ENCODE measurements around the gene FAAP20. TPM values are rescaled to one million over a fixed set of nuclear protein-coding genes. Genes with fewer than 3 reads are reported as not detected.

Gene FAAP20
- total and polyA plus RNA-seq, 2 donors (not counting 3 experiments of a cell fraction or from before 2014, with no cell fraction given): 31.5 to 62.6 TPM

GRCh38 chr1:2228157-2228594 lies 33.6 kb upstream of the FAAP20 start, which contains the start of gene SKI:
Gene SKI, plus strand, starts transcription at chr1:2228319. Its CDS starts 448 bp downstream, at chr1:2228767.
- Histone ChIP-seq H3K4me1 (ENCODE audit: control insufficient read depth, extremely low read depth, insufficient read depth, low read length) (peaks cover 26% of the 10 kb centered on the region), H3K27me3 (ENCODE audit: control insufficient read depth in 2 of 2, insufficient read depth in 2 of 2, low read length in 2 of 2) (no peaks in the 10 kb centered on the region), H3K9ac (replicated peaks; ENCODE audit: extremely low read depth, insufficient read depth, low read length) (peak within 1 kb of the TSS; percentile 99), H3K4me2 (ENCODE audit: insufficient read depth, low read length) (peak within 1 kb of the TSS; percentile 66), H3K36me3 (ENCODE audit: control insufficient read depth in 2 of 2, extremely low read depth in 1 of 2, insufficient read depth in 2 of 2, low read length in 2 of 2) (no peaks in the 10 kb centered on the region), H3K9me3 (replicated peaks; ENCODE audit: control insufficient read depth, insufficient read depth, low read length) (no peaks in the 10 kb centered on the region), H3K27ac (ENCODE audit: insufficient read depth, low read depth, low read length) (peak within 1 kb of the TSS; percentile 98), H3K4me3 (replicated peaks in 1 of 3; ENCODE audit: insufficient read depth in 1 of 3, low read depth in 1 of 3, low read length in 3 of 3) (peak within 1 kb of the TSS; percentile 64 to 95 (median 66)), H3K79me2 (ENCODE audit: control insufficient read depth, insufficient read depth, low read length) (peaks cover 48% of the 10 kb centered on the region), H4K20me1 (replicated peaks; ENCODE audit: control insufficient read depth, extremely low read depth, insufficient read depth, low read length) (no peaks in the 10 kb centered on the region), H3K9me1 (replicated peaks; ENCODE audit: control insufficient read depth, extremely low read depth, insufficient read depth, low read length) (no peaks in the 10 kb centered on the region), H2AFZ (ENCODE audit: low read depth, low read length) (peak within 1 kb of the TSS; percentile 59)
- FAIRE-seq (no peak), DNase-seq (ENCODE audit: low read depth, low spot score) (no peak)
- intact Hi-C loops (cut with micrococcal nuclease) (no loop called here), dilution Hi-C loops (cut with MboI; ENCODE audit: extremely low pct_ligation_motif_present, low sequenced_read_pairs) (no loop called here)
- no TSS peak for BruUV-seq (replicated peaks)
- CTCF ChIA-PET: interaction anchor here (1.0 to 3.4 kb wide), 7 partner anchors 21 to 154 kb away, joined by 3 to 34 read pairs (median 9); partner anchors contain the start of gene FAAP20
- POLR2A ChIA-PET: interaction anchor here (1.0 to 1.5 kb wide), 3 partner anchors 16 to 84 kb away, joined by 3 to 12 read pairs (median 5); no protein-coding TSS in a partner anchor
- TF ChIP-seq EZH2 (IDR thresholded peaks at IDR 0.05; ENCODE audit: borderline replicate concordance, low read depth, low read length, severe bottlenecking) (no peak), FOS (IDR thresholded peaks at IDR 0.05; ENCODE audit: borderline replicate concordance, insufficient read depth, low read length) (no peak), JUN (IDR thresholded peaks at IDR 0.05; ENCODE audit: borderline replicate concordance, insufficient read depth, insufficient read length, low read depth) (no peak), MAX (IDR thresholded peaks at IDR 0.05; ENCODE audit: insufficient read depth, insufficient read length) (no peak), MYC (IDR thresholded peaks at IDR 0.05; ENCODE audit: low read depth, low read length) (no peak), POLR2AphosphoS5 (IDR thresholded peaks at IDR 0.05; ENCODE audit: insufficient read depth, low read depth, low read length) (no peak), GATA2 (IDR thresholded peaks at IDR 0.05; ENCODE audit: insufficient read depth, insufficient read length, low read depth, low read length) (no peak), CTCF (IDR thresholded peaks at IDR 0.05; ENCODE audit: extremely low read depth in 1 of 2, insufficient read depth in 1 of 2, low read depth in 1 of 2, low read length in 2 of 2) (no peak), POLR2A (IDR thresholded peaks at IDR 0.05; ENCODE audit: low read depth, low read length) (no peak)
